NCI-H1092 treated with DMSO at 0.1 percent for 48 hours (cell line): Measurements from ENCODE around the gene C5orf47.
A peak's percentile ranks its signal among the peaks of the same experiment; 100 is the strongest.
"Not testable (repeated sequence)": the region's sequence is repeated elsewhere in the genome, so short reads cannot be mapped to it uniquely, and the experiment has no call there.

ENCODE experiments used
- DNase-seq: peaks from one replicate; lab custom pipeline; 2025; lab: John Stamatoyannopoulos, UW

The C5orf47 gene

GRCh38 chr5:173970878-173971650, 17.9 kb upstream of the C5orf47 start:
- no peak for DNase-seq

DNA sequence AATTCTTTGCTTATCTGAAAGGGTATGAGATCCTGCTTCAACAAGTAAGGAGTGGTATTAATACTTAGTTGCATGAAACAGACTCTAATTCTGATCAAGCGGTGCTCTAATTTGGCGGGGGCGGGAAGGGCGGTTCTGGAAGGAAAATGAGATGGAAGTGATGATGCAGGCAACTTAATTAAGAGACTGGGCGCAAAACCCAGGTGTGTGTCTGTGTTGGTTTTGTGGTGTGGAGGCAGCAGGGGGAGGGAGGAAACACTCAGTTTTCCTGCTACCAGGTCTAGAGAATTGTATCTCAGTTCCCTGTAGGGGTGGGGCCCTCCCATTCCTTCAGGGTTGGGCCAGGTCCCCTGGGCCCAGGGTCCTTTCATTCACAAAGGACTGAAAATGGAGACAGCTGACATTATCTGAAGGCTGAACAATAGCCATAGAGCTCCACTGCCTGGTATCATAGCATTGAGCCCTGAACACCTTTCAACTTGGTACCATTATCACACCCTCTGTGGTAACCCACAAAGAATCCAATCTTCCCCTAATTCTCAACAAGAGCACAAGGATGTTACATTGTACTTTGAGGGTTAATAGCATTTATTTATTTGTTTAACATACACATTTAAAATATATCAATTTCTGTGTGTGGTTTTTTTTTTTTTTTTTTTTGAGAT, 17.2 kb upstream of the C5orf47 start:
- DNase-seq = no peak

DNA sequence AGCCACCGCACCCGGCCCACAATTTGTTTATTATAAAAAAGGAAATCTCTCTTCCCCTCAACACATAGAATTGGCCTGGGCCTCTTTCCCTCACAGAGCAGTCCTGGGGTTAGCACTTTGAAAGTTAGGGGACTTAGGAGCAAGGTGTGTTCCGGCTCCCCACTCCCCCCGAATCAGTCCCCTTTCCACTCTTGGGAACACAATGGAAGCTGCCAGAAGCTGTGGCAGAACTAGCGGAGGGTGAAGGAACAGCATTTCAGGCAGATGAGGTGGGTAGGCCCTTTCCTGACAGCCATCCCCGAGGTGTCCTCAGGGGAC, 16.4 kb upstream of the C5orf47 start:
- DNase-seq = no peak

DNA sequence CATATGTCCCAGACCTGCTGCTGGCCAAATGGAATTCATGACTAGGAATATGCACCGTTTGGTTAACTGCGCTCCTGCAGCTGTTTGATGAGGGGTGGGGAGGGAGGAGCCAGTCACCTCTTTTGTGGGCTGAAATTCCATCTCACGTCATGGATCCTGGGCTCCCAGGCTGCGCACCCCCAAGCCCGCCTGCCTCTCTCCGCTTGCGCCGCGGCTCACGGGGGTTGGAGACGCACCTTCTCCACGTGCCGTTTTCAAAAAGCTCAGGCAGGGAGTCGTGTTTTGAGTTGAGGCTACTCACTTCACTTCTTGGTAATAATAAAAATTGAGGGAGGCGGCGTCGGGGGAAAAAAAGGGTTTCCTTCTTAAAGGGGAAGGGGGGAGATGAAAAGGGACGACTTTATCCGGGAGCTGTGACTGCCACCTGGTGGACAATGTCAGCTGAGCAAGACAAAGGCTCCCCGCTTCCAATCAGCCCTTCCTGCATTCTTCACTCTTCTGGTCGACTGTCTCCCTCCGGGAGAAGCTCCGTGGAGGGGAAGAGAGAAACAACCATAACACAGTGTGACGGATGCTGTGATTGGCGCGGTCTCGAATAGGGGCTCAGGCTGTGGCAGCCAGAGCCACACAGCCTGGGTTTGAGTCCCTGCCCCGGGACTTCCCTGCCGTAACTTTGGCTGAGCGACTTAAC, 15.9 kb upstream of the C5orf47 start:
- peak; percentile 66 for DNase-seq

DNA sequence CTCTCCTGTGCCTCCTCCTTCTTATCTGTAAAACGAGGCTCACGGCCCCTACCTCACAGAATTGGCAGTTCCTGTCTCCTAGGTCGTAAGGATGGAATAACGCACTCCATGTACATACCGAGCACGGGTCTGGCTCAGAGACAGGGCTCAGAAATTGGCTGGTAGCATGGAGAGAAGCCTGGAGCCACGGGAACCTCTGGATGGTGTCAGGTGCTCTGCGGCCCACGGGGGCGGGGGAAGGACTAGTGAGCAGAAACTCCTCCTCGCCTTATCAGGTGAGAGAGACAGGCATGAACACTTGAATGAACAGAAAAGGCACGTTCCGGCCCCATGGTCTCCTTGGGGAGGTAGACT, 15.4 kb upstream of the C5orf47 start:
- DNase-seq = no peak

- no peak for DNase-seq
Measured at GRCh38 chr5:173974688-173975239, 14.2 kb upstream of the C5orf47 start.

DNA sequence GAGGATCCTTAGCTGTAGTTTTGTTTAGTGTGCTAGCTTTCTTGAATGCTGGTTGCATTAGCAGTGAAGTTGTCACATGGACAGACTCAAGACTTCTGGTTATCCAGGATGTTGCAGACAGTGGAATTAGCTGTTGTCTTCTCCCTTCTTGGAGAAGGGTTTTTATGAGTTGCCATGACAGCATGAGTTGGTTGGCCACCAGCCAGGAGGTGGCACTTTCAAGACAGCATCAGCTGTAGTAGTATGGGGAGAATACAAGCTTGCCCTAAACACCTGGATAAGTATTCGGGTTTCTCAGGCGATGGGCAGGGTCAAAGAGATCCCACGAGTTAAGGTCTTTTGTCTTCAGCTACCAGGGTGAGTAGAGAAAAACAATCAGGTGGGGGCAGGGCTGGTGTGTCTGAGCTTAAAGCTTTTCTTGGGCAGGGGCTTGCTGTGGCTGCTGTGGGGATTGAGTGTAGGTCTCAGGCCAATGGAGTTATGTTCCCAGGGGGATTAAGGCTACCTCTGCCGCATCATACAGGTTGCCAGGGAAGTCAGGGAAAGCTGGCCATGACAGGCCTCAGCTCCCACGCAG, 7.7 kb upstream of the C5orf47 start:
- DNase-seq = no peak

GRCh38 chr5:173984218-173984617, 4.8 kb upstream of the C5orf47 start:
- DNase-seq = no peak

GRCh38 chr5:173989432-173990082, 587 bp downstream of the C5orf47 start:
- no peak for DNase-seq

DNA sequence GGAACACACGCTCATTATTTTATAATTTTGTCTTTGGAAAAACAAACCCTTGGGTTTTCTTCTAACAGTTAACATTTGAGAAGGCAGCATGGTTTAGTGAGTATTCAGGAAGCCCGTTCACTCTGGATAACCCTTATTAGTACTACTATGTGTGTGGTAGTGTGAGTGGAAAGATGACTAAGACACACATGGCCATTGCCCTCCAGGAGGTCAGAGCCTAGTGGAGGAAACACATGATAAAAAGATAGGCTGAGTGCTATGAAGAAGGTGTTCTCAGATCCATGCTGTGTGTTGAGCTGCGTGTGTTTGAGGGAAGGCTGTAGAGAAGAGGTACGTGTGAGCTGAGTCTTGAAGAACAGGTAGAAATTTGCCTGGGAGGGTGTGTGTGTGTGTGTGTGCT, 8.4 kb downstream of the C5orf47 start:
- DNase-seq = no peak

- no peak for DNase-seq
Measured at GRCh38 chr5:173998531-173998930, 9.6 kb downstream of the C5orf47 start.

DNA sequence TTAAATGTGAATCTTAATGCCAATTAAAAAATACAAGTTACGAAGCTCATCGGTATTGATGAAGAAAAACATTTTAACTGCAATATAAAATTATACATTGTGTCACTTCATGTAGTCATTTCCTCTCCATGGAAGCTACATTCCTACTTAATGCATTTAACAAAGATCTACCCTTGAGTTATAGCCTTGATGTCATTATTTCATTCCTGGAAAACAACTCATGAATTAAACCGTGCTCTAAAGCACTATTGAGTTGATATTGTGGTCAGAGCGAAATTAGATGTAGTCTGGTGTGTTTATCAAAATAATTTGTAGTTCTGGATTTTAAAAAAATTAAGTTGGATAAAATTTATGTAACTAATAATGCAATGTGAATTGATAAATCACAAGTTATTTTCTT, 11.1 kb downstream of the C5orf47 start:
- no peak for DNase-seq

DNA sequence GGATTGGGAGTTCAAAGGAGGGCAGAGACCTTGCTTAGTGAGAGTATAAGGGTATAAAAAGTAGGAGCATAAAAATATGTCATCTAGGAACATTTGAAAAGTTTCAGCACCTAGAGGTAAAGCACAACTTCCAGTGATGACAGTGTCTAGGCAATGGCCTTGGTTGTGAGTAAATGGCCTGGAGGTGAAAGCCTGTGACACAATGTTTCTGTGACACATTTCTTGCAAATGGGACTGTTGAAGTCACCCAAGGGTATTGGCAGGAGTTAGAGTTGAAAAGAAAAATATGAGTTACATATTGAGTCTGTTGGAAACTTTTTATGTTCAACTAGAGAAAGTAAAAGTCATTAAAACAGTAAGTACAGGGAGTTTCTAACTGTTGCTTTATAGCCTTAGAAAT, 14.8 kb downstream of the C5orf47 start:
- DNase-seq = no peak

DNA sequence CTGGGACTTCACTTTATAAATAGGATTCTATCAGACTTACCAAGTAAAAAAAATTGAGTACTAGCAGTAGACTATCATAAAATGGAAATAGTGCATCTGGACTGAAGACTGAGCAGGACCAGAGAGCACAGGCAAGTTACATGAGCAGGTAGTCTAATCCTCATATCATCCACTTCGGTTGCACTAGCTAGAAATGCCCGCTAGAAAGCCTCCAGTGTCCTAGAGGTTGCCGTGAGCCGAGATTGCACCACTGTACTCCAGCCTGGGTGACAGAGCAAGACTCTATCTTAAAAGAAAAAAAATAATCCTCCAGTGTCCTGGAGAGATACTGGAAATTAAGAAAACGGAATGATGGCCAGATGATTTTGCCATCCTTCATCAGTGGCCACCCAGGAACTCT, 20.0 kb downstream of the C5orf47 start:
- no peak for DNase-seq

DNA sequence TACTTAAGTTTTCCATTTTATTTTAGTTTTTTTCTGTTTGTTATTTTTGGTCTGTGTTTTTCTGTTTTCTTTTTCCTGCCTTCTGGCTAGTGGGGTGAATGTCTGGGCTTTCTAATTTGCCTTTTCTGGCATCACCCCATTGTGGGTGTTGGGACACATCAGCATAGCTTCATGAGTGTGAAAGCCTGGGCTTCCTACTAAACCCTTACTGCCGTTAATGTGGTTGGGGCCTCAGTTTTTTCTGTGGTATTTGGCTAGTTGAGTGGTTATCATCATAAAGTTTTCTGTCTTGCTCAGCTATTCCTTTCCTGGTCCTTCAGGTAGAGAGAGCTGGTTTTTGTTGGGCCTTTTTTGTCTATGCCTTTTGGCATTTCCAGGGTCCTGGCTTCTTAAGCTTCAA, 21.4 kb downstream of the C5orf47 start:
- no peak for DNase-seq

GRCh38 chr5:174011441-174011840, 22.5 kb downstream of the C5orf47 start:
- DNase-seq = no peak

GRCh38 chr5:174020069-174020927, 31.3 kb downstream of the C5orf47 start:
- DNase-seq = not testable (repeated sequence)

GRCh38 chr5:174020928-174021304, 31.9 kb downstream of the C5orf47 start:
- DNase-seq = no peak

DNA sequence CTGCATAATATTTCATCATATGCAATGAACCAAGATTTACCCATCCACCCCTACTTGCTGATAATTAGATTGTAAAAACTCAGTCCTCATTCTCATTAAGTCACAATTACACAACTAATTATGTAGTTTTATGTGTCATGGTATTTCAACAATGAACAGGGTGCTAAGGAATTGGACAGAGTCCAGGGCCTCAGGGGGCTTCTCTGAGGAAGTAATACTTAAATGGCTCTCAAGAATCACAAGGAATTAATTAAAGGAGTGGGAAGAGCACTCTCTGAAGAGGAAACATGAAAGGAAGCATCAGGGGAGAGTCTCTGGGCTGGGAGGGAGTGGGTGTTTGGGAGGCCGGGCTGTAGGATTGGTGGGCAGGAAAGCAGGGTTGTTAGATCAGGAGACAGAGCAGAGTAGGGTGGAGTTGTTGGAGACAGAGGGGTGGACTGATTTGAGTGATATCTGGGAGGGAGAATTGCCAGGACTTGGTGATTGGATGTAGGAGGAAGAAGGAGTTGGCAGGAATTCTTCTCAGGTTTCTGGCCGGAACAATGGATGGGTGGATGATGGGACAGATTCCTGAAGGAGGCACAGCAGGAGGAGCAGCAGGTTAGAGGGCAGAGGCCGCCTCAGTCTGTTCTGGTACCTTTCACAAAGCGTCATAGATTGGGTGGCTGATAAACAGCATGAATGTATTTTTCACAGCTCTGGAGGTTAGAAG, 33.6 kb downstream of the C5orf47 start:
- DNase-seq = no peak

DNA sequence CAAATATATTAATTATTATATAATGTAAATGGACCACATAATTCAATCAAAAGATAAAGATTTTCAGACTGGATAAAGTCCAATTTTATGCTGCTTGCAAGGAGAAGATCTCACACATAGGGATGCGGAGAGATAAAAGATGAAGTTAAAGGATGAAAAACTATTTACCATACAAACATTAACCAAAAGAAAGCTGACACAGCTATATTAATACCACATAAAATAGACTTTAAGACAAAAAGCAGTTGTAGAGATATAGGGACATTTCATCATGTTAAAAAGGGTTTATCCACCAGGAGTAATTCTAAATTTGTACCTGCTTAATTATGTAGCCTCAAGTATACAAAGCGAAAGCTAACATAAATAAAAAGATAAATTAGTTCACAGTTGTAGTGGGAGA, 41.3 kb downstream of the C5orf47 start:
- no peak for DNase-seq
